Activated CD8-positive, alpha-beta memory T cell treated with anti-CD3 and anti-CD28 coated beads, Interleukin-2, amount 50 U/mL, for 4 hours (primary cell): ENCODE data around the gene PLCXD3.

Experiments used
- DNase-seq: peaks from one replicate; pipeline ENCODE4 v3.0.0-alpha.2; 2020

The PLCXD3 gene

GRCh38 chr5:41412496-41412895 lies 97.9 kb downstream of the PLCXD3 start:
- no peak for DNase-seq

GRCh38 chr5:41410737-41411136 lies 99.7 kb downstream of the PLCXD3 start:
- no peak for DNase-seq

GRCh38 chr5:41410307-41410706 lies 100.1 kb downstream of the PLCXD3 start:
- no peak for DNase-seq

DNA sequence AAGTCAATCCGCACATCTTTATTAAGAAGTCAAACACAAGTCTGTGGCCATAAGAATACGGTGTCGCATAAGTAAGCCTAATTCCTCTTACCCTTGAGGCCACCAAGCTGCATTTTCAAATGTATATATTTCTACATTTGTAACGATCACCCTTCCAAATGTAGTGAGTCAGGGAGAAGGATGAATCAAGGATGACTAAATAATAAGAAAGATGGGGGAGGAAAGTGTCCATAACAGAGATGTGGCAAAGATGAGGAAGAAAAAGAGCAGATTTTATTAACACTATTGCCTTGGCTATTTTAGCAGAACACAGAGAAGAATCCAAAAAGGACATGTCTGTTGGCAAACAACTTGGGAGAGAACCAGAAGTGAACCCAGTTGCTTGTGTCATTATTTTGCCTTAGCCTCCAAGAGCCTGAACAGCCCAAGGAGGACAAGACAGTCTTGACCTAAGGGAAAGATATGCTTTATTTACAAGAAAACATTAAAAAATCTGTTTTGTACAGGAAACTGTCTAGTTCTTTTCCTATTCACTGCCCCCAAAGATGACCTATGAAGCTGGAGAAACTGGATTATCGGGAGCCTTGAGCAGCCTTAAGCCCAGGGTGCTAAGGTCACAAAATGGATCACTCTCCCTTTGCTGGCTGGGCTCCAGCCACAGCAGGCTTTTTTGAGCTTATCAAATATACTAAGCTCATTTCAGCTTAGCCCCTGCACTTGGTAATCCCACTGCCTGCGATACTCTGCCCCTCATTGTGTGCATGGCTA lies 101.5 kb downstream of the PLCXD3 start:
- DNase-seq: no peak

GRCh38 chr5:41406936-41407335 lies 103.5 kb downstream of the PLCXD3 start:
- DNase-seq: no peak

DNA sequence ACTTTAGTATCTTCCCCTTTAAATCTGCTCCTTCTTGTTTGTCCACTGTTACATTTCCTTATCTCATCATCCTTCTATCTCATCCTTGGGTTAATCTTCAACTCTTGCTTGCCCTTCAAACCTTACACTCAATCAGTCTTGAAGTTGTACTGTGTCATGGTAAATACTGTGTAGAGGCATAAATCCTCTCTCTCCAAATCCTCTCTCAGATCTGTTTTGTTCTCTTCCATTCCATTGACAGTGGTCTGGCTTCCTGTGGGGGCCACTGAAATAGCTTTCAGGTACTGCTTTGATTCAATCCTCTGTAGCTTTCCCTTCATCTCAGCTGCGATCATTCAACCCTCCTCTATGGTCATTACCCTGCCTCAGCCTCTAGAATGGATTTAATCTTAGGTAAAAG lies 104.0 kb downstream of the PLCXD3 start:
- DNase-seq: no peak

- DNase-seq: no peak
Measured at GRCh38 chr5:41404757-41405156, 105.6 kb downstream of the PLCXD3 start.

GRCh38 chr5:41403846-41404245 lies 106.6 kb downstream of the PLCXD3 start:
- DNase-seq: no peak

DNA sequence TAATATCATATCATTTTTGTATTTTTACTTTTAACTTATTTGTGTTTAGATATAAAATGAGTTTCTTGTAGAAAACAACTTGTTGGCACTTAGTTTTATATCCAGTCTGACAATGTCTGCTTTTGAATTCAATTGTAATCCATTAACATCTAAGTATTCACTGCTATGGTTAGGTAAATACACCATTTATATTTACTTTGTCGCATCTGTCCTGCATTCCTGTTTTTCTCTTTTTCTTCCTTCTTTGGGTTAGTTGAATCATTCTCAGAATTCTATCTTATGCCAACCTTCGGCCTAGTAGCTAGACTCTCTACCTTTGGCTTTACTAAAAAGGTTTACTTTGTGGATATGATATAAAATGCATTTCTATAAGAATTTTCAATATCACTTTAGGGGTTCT lies 107.6 kb downstream of the PLCXD3 start:
- no peak for DNase-seq

GRCh38 chr5:41399839-41400238 lies 110.6 kb downstream of the PLCXD3 start:
- DNase-seq: no peak

DNA sequence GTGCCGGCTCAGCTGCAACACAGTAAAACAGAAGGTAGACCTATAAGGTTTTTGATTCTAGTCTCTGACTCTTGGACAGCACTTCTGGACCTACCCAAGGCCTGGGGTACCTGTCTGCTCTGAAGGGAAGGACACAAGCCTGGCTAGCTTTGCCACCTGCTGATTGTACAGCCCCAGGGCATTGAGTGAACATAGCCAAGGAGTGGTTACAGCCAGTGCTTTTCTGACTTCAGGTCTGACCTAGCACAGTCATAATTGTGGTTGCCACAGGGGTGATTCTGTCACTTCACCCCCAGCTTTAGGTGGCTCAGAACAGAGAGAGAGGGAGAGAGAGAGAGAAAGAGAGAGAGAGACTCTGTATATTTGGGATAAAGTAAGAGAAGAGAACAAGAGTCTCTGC lies 118.4 kb downstream of the PLCXD3 start:
- no peak for DNase-seq

GRCh38 chr5:41374631-41375030 lies 135.8 kb downstream of the PLCXD3 start:
- DNase-seq: no peak

DNA sequence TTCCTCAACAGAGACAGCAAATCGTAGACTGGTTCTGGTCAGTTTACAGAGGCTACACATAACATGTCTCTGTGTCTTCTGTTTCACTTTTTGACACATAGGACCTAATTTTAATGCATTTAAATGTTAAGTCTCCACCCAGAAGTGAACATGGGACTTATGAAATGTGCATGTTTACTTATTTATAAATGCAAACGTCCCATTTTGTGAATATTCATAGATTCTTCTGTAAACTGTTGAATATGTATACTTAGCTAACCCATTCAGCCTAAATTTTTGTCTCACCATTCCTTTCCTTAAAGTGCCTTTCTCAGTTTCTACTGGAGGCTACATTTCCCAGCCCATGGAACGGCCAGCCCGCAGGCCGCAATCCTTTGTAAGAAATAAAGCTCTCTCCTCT lies 137.2 kb downstream of the PLCXD3 start:
- DNase-seq: no peak

DNA sequence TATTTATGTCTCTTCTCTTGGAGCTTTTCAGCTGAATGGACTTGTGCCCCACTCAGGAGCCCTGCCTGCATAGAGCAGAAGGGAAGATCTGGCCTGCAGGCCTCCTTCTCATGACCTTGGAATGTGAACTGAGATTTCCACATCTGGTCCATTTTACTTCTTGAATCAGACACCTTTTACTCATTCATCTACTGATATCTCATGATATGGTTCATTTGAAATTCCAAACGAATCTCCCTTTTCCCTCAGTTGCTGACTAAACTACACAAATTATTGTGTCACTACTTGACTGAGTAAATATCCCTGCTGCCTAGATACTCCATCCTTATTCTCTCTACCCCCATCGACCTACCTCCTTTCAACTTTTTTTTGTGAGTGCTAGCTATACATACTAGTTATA lies 138.7 kb downstream of the PLCXD3 start:
- no peak for DNase-seq

- no peak for DNase-seq
Measured at GRCh38 chr5:41370482-41370881, 139.9 kb downstream of the PLCXD3 start.

DNA sequence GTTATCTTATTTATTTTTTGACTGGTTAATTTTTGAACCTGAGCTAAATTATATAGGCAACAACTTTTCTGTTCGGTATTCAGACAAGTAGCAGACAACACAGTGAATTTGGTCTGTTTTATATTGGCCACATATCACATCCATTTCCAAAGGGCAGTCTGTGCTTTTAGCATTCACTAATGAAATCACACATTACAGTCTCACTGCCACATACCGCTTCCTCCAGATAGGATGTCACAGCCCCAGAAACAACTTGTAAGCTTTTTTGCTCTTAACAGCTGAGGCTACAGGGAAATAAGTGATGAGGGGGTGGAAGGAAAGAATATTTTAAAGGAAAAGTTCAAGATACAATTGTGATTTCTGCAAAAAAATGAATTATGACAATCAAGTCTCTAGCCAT lies 140.6 kb downstream of the PLCXD3 start:
- DNase-seq: no peak

DNA sequence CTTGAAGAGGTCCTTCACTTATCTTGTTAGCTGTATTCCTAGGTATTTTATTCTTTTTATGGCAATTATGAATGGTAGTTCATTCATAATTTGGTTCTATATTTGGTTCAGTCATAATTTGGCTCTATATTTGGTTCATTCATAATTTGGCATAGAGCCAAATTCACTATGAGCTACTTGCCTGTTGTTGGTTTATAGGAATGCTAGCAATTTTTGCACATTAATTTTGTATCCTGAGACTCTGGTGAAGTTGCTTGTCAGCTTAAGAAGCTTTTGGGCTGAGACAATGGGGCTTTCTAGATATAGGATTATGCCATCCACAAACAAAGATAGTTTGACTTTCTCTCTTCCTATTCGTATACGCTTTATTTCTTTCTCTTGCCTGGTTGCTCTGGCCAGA lies 142.2 kb downstream of the PLCXD3 start:
- no peak for DNase-seq

GRCh38 chr5:41365369-41365768 lies 145.0 kb downstream of the PLCXD3 start:
- no peak for DNase-seq

- DNase-seq: no peak
Measured at GRCh38 chr5:41364346-41364745, 146.1 kb downstream of the PLCXD3 start.

GRCh38 chr5:41363343-41363986 lies 146.9 kb downstream of the PLCXD3 start:
- DNase-seq: no peak

DNA sequence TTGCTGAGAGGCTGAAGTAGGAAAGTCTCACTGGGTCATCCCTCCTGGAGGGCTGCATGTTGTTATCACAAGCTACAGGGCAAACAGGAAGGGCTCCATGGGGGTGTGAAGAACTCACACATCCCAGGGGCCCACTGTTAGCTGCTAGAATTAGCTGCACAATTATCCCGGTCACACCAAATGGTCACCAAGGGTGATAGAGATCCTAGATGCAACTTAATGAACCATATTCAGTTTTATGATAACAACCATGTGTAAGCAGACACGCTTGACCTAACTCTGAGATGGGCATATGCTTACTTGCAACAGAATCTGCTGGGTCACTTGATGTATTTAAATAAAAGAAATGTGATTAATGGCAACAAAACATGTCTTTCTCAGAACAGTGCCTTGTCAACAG lies 153.6 kb downstream of the PLCXD3 start:
- DNase-seq: no peak

DNA sequence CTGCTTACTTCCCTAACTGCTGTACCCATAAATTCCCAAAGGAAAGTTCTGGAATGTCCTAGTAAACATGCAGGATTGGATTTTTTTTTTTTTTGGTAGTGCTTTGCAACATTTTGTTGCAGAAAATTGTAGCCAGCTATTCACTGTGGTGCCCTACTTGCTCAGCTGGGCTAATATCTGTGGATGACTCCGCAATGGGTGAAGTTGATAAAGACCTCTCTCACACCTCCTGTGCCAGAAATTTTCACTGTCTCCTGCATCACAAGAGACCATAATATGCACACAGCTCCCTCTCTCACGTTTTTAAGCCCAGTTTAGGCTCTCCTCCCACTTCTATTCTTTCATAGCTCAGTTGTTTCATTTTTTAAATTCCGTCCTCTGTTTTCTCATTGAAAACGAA lies 160.6 kb downstream of the PLCXD3 start:
- DNase-seq: no peak

DNA sequence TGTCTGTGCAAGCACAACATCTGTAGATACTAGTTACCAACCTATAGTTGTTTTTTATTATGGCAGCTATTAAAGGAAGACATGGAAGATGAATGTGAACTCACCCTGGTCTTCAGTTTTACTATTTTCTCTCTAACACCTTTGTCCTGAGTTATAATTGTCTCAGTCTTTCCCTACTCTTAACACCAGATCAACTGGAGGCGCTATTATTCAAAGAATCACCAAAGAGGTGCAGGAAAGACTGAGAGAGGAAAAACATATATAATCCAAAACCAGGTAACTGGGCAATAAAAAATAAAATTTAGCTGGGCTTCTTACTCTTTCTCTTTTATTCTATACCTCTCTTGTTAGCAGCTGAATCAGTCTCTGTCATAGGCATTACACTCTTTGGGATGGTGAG lies 162.8 kb downstream of the PLCXD3 start:
- DNase-seq: no peak

DNA sequence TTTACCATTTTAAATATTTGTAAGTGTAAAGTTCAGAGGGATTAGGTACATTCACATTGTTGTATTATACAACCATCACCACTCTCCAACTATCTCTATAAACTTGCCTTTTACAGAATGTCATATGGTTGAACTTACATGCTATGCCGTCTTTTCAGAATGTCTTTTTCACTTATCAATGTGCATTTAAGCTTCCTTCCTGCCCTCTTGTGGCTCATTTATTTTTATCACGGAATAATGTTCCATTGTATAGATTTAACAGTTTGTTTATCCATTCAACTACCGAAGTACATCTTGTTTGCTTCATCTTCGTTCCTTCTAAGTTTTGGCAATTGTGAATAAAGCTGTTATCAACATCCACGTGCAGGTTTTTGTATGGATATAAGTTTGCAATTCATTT lies 163.8 kb downstream of the PLCXD3 start:
- DNase-seq: no peak

- no peak for DNase-seq
Measured at GRCh38 chr5:41345295-41345694, 165.1 kb downstream of the PLCXD3 start.
